NCI-H446 treated with DMSO at 0.1 percent for 48 hours (cell line): ENCODE measurements around the gene PTRH2.
"Not testable (repeated sequence)": the region's sequence is repeated elsewhere in the genome, so short reads cannot be mapped to it uniquely, and the experiment has no call there.

Source experiments
- DNase-seq: peaks from one replicate; lab custom pipeline; 2025; lab: John Stamatoyannopoulos, UW

The PTRH2 gene

GRCh38 chr17:59707149-59707970, at the start of gene PTRH2, which contains the start of gene VMP1:
PTRH2 (minus strand) TSS chr17:59707430; CDS start chr17:59697978, 9,452 bp downstream.
VMP1 (plus strand) TSS chr17:59707654; CDS start chr17:59731447, 23,793 bp downstream.
- peak; percentile 99 for DNase-seq

DNA sequence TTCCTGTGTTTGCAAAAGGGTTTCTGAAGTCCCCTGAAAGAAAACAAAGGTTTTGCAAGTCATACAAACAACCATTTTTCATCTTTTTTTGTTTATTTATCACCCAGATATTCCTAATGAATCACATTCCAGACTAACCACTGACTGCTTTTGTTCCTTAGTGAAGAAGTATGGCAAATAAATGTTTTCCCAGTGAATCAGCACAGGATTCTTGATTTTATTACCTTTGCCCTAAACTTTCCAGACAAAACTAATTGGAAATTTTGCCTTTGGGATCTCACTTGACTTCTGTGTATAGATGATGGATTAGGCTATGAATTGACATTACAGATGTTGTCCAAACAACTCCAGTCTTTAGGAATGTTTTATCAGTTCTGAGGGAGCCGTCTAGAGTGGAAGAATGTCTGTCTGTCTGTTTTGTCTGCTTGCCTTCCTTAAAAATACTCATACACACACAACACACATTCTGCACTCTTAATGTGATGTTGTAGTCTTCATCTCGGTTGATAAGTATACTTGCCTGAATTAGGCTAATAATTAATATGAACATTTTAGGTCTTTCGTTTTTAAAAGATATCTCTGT, 49.1 kb upstream of the PTRH2 start:
- DNase-seq, result no peak

DNA sequence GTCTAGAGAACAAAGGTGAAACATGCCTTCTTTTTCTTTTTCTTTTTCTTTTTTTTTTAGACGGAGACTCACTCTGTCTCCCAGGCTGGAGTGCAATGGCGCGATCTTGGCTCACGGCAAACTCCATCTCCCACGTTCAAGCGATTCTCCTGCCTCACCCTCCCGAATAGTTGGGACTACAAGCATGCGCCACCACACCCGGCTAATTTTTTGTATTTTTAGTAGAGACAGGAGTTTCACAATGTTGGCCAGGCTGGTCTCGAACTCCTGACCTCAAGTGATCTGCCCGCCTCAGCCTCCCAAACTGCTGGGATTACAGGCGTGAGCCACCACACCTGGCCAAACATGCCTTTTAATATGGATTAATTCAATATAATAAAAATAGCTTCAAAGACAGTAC, 47.8 kb upstream of the PTRH2 start:
- not testable (repeated sequence) for DNase-seq

DNA sequence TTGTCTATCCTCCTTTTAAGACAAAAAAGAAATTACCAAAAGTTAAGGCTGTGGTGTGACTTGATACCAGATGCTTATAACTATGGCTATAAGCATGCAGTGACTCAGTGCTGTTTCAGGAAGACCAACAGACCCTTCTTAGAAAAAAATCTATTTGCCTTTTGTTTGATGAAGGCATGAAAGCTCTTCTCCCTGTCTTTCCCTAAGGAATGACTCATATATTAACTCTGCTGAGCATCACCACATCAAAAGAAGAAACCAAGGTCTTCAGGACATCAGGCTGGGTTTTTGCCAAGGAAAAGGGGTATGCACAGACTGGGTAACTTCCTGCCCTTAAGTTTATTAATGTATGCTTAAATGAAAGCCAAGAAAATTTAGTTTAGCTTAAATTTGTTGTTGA, 47.3 kb upstream of the PTRH2 start:
- DNase-seq, result no peak

GRCh38 chr17:59753522-59754467, 46.6 kb upstream of the PTRH2 start:
- peak; percentile 47 for DNase-seq

- no peak for DNase-seq
Observed at GRCh38 chr17:59752922-59753321, 45.7 kb upstream of the PTRH2 start.

DNA sequence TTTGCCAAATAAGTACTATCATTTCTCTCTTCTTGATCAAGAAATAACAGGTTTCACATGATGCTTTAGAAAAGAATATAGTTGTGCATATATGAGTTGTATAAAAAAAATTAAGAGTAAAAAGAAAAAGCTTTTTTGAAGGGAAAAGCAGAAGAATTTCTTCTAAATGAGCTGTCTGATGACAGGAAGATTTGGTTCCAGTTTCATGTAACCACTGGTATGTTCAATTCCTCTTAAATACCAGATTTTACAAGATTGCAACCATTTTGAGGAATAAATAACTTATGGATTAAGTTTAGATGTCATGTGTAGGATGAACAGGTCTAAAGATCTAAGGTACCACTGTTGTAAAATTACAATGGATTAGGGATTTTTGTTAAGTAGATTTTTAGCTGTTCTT, 45.2 kb upstream of the PTRH2 start:
- DNase-seq, result no peak

DNA sequence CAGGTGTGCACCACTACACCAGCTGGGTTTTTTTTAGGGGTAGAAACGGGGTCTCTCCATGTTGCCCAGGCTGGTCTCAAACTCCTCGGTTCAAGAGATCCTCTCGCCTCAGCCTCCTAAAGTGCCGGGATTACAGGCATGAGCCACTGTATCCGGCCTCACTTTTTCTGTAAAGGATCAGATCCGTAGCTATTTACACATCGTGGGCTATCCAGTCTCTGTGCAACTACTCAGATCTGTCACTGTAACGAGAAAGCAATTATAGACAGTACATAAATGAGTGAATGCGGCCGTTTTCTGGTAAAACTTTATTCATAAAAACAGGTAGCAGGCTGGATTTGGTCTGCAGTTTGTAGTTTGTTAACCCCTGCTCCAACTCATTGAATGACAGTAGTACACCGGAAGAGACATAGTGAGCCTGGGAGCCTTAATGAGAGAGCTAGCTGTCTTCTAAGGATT, 44.8 kb upstream of the PTRH2 start:
- DNase-seq, result no peak

DNA sequence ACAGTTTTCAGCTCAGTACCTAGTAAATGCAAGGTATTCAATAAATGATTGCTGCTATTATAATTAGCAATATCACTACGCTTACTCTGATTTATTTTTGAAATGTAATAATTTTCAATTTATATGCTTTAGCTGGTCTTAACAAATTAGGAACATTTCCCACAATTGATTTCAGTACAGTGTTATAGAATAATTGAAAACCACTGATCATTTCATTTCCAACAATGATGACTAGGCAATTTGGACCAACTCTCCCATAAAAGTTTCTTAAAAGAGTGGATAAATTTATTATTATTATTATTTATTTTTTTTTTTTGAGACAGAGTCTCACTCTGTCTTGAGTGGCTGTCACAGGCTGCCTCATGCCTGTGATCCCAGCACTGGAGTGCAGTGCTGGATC, 41.4 kb upstream of the PTRH2 start:
- DNase-seq, result no peak

DNA sequence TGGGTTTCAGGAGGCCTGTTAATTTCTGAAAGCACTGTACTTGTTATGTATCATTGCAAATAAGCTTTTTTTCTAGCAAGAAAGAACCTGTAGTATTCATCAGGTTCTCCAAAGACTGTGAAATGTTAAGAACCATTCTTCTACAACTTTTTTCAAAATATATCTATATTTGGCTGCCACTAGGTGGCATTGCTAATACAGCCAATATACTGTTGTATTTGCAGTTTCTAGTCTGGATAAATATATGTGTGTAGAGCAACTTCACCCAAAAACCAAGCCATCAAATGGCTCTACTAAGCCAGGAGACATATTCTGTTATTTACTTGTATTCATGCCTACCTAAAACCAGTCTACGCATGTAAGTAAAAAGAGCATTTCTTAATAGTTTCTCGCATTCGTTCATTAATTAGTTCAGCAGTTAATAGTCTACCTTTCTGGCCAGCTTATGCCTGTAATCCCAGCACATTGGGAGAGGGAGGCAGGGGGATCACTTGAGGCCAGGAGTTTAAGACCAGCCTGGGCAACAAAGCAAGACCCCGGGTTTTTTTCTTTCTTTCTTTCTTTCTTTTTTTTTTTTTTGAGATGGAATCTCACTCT, 39.7 kb upstream of the PTRH2 start:
- no peak for DNase-seq

DNA sequence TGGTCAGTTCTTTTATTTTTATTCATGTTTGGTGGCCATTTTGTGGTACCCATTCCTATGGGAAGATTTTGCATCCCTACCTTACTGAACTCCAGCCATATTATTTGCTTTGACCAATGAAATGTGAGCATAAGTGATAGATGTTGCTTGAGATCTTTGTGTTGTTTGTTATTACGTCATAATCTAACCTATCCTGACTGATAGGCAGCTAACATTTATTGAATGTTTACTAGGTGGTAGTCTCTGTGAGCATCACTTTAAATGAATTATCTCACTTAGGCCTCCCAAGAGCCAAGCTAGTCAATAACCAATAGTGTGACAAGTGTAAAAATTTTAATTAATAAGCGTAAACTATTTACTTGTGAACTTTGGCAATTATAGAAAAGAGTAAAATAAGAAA, 37.8 kb upstream of the PTRH2 start:
- no peak for DNase-seq

- no peak for DNase-seq
Observed at GRCh38 chr17:59743842-59744241, 36.6 kb upstream of the PTRH2 start.

DNA sequence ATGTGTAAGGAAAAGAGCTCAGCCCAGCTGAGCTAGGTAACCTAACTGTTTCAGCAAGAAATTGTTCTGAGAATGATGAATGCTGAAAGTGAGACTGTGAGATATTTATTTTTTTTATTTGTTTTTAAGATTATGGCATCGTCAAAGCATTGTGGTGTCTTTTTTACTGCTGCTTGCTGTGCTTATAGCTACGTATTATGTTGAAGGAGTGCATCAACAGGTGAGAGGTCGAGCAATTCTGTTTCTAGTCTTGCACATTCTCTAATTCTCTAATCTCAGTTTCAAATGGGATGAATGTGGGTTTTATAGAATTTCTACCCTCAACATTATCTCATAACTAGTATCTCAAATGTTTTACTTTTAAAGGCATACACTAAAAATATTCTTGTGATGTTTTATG, 30.1 kb upstream of the PTRH2 start:
- no peak for DNase-seq

DNA sequence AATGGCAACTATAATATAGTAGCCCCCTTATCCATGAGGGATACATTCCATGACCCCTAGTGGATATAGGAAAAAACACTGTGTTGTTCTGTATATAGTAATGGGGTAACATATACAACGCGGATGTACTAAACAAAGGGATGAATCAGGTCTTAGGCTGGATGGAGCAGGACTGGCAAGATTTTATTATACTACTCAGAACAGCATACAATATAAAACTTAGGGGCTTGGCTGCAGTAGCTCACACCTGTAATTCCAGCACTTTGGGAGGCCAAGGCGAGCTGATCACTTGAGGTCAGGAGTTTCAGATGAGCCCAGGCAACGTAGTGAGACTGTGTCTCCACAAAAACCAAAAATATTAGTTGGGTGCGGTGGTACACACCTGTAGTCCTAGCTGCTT, 27.0 kb upstream of the PTRH2 start:
- no peak for DNase-seq

DNA sequence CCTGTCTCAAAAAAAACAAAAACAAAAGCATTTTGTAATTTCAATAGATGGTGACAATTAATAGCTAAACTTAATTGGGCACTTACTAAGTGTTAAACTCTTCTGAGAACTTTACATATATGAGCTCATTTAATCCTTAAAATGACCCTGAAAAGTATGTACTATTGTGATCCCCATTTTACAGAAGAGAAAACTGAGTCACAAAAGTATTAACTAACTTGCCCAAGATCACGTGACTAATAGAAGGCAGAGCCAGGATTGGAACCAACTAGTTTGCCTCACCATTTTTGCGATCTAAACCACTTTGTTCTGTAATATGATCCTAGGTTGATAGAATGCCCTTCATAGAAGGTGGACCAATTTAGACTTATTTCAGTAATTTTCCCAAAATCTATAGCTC, 26.5 kb upstream of the PTRH2 start:
- no peak for DNase-seq

GRCh38 chr17:59730268-59730834, 23.1 kb upstream of the PTRH2 start:
- DNase-seq, result no peak

- no peak for DNase-seq
Observed at GRCh38 chr17:59727817-59728533, 20.7 kb upstream of the PTRH2 start.

DNA sequence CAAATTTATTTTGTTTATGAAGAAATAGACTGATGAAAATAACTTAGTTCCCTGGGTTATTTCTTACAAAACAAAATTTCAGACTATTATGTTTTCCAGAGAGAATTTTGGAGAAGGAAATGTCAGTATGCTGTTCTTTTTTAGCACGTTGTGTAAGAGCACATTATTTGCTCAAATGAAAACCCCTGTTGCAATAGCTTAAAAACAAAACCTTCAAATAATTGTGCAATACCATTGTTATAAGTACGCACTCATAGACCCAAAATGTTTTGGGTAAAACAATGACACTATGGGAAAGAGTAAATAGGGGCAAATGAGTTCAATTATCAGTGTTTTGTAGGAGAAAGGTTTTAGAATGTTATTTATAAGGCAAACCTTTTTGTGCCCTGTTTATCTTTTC, 18.5 kb upstream of the PTRH2 start:
- DNase-seq, result no peak

DNA sequence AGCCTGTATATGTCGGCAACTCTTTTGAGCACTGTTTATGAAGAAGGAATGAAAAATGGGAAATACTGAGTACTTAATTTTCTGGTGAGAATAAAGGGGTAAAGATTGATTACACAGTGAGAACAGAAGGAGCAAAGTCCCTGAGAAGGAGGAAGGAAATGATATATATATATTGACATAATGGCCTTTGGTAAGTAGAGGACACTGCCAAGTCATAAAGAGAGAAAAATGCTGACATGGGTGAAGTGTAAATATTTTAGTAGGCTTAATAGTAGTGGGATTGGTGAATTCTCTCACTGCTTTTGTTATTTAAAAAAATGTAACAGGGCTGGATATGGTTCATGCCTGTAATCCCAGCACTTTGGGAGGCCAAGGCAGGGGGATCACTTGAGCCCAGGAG, 16.4 kb upstream of the PTRH2 start:
- DNase-seq, result no peak

- DNase-seq, result no peak
Observed at GRCh38 chr17:59723041-59723440, 15.8 kb upstream of the PTRH2 start.

DNA sequence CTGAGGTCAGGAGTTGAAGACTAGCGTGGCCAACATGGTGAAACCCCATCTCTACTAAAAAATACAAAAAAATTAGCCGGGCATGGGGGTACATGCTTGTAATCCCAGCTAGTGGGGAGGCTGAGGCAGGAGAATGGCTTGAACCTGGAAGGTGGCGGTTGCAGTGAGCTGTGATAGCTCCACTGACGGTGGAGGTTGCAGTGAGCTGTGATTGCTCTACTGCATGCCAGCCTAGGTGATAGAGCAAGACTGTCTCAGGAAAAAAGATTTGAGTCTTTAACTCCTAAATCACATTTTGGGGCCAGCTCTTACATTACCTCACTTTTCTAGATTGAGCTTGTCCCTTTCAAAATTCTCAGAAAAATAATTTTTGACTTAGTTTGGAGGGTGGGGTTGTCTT, 15.4 kb upstream of the PTRH2 start:
- DNase-seq, result no peak
